Panc1 (cell line): ENCODE data around the gene UCP3. TPM values are rescaled to one million over a fixed set of nuclear protein-coding genes. Genes with fewer than 3 reads are reported as not detected.

Experiments used
- ATAC-seq: fragments of 200-7000 bp; cut with Tn5 transposase; 2 replicates; pipeline ENCODE4 v1.9.1; 2020; ENCODE audit warnings: mild to moderate bottlenecking, moderate library complexity
- BruUV-seq: library from RNA; stranded (reverse); fragments of 400-500 nt; replicated peaks from 2 replicates; lab custom pipeline; 2021; lab: Mats Ljungman, UMichigan
- CTCF ChIA-PET: fragments of 300-600 bp; sonication (Branson Sonifier 250); formaldehyde crosslinking; loops from one replicate; lab custom pipeline; 2022; ENCODE audit warnings: antibody characterized with exemption; lab: Charles Lee
- POLR2A ChIA-PET: fragments of 300-600 bp; sonication (Branson Sonifier 250); formaldehyde crosslinking; loops from one replicate; lab custom pipeline; 2022; ENCODE audit warnings: antibody characterized with exemption; lab: Charles Lee
- DNase-seq: peaks from one replicate; pipeline ENCODE4 v3.0.0-alpha.2; 2010; ENCODE audit warnings: low read depth, low spot score
- H3K27ac ChIP-seq: 2 replicates; pipeline ENCODE4 v1.5.1; 2011; ENCODE audit warnings: mild to moderate bottlenecking, low read length, inconsistent platforms
- H3K27me3 ChIP-seq: fragments of 200-500 bp; sonication (Bioruptor generic); 2 replicates; pipeline ENCODE4 v1.6.0; 2014; ENCODE audit warnings: low read length, inconsistent platforms; ENCODE audit not compliant: control insufficient read depth, insufficient read depth
- H3K36me3 ChIP-seq: fragments of 200-500 bp; sonication (Bioruptor generic); 2 replicates; pipeline ENCODE4 v1.5.1; 2014; ENCODE audit warnings: inconsistent platforms, mild to moderate bottlenecking, low read length, moderate library complexity; ENCODE audit not compliant: control insufficient read depth, insufficient read depth
- H3K4me1 ChIP-seq: 2 replicates; pipeline ENCODE4 v1.5.1; 2011; ENCODE audit warnings: inconsistent platforms, mild to moderate bottlenecking, low read length, moderate library complexity; ENCODE audit not compliant: control insufficient read depth, insufficient read depth
- H3K4me3 ChIP-seq, 2 experiments: 2 replicates each; pipeline ENCODE4 v1.5.1; 2011 to 2012; ENCODE audit warnings: low read depth in 2 of 2, low read length in 2 of 2, mild to moderate bottlenecking in 2 of 2, inconsistent platforms in 1 of 2, moderate library complexity in 1 of 2
- H3K9me3 ChIP-seq: fragments of 200-500 bp; sonication (Bioruptor generic); 2 replicates; pipeline ENCODE4 v1.5.1; 2014; ENCODE audit warnings: low read depth, mild to moderate bottlenecking, inconsistent platforms, low read length, moderate library complexity; ENCODE audit not compliant: control insufficient read depth, insufficient read depth
- CTCF ChIP-seq: fragments of 450-650 bp; IDR thresholded peaks from 2 replicates; pipeline ENCODE4 v1.5.1; 2017; ENCODE audit warnings: mild to moderate bottlenecking
- POLR2AphosphoS5 ChIP-seq: IDR thresholded peaks from 2 replicates; pipeline ENCODE4 v1.6.1; 2012; ENCODE audit warnings: mild to moderate bottlenecking, low read depth, low read length, moderate library complexity
- REST ChIP-seq, 2 experiments: IDR thresholded peaks; 2 replicates each; pipeline ENCODE4 v1.6.1; 2011 to 2012; ENCODE audit warnings: low read depth in 2 of 2, control low read depth in 1 of 2, low read length in 1 of 2, mild to moderate bottlenecking in 1 of 2, moderate library complexity in 1 of 2; ENCODE audit not compliant: insufficient read depth in 1 of 2
- SIN3A ChIP-seq: IDR thresholded peaks from 2 replicates; pipeline ENCODE4 v1.6.1; 2012; ENCODE audit warnings: low read depth, mild to moderate bottlenecking, low read length, moderate library complexity, borderline replicate concordance; ENCODE audit not compliant: insufficient read depth
- TCF7L2 ChIP-seq: IDR thresholded peaks from 2 replicates; pipeline ENCODE4 v1.6.1; 2011; ENCODE audit warnings: mild to moderate bottlenecking, low read depth, low read length, inconsistent platforms
- in situ Hi-C: cut with HindIII; loops from 2 replicates; pipeline ENCODE4 v1.10.0; 2016; ENCODE audit warnings: low sequenced_read_pairs, low pct_unique_long_range_greater_than_20kb
- intact Hi-C: fragments of 100-400 bp; cut with micrococcal nuclease; formaldehyde crosslinking; loops from one replicate; pipeline ENCODE4 v1.10.0; 2022; ENCODE audit not compliant: unreplicated experiment
- total RNA-seq: library from RNA; stranded (reverse); gene quantifications from one replicate; pipeline ENCODE4 v1.2.1, GENCODE V29; 2021; ENCODE audit not compliant: unreplicated experiment

The UCP3 gene
- total RNA-seq, 1 experiment from 2014 or later, result 0.46 TPM

GRCh38 chr11:73963861-73964260, 45.0 kb downstream of the UCP3 start:
- ChIA-PET CTCF (interaction anchor here (0.6 to 1.2 kb wide), 4 partner anchors 32 to 292 kb away, joined by 3 to 6 read pairs (median 4); partner anchors contain the start of gene C2CD3), POLR2A (no interaction called here)
- no TSS peak for BruUV-seq
- TF ChIP-seq TCF7L2 (no peak), REST (IDR thresholded peaks at IDR 0.05; ENCODE audit: insufficient read depth in 1 of 2, low read depth in 2 of 2, low read length in 1 of 2) (no peak)
- no peak for DNase-seq
- no peaks in the 10 kb centered on the region for H3K36me3 ChIP-seq
- H3K4me3 ChIP-seq, result no peak overlapping the region
- 0 out of 2 replicates have a peak overlapping the region, but pooled peaks have one; percentile 8 for H3K27ac ChIP-seq
- H3K4me1 ChIP-seq, result peaks cover 9% of the 10 kb centered on the region
- H3K27me3 ChIP-seq, result no peaks in the 10 kb centered on the region
- no peak for ATAC-seq
- no peaks in the 10 kb centered on the region for H3K9me3 ChIP-seq
- in situ Hi-C loops, result no loop called here
- intact Hi-C loops, result loop anchor here (10.0 kb wide), 1 partner anchor 131 kb away; no protein-coding TSS in a partner anchor

- in situ Hi-C loops (no loop called here), intact Hi-C loops (loop anchor here (10.0 kb wide), 1 partner anchor 133 kb away; no protein-coding TSS in a partner anchor)
- no peak for TF ChIP-seq SIN3A
- TF ChIP-seq REST (IDR thresholded peaks at IDR 0.05; ENCODE audit: insufficient read depth in 1 of 2, low read depth in 2 of 2, low read length in 1 of 2), result no peak
- H3K36me3 ChIP-seq, result no peaks in the 10 kb centered on the region
- no peaks in the 10 kb centered on the region for H3K9me3 ChIP-seq
- no peak overlapping the region for H3K4me3 ChIP-seq
- no peak for ATAC-seq
- no peak for DNase-seq
- BruUV-seq, result no TSS peak
- H3K4me1 ChIP-seq, result peaks cover 9% of the 10 kb centered on the region
- H3K27ac ChIP-seq, result no peak overlapping the region
- CTCF ChIA-PET, result no interaction called here
- no peaks in the 10 kb centered on the region for H3K27me3 ChIP-seq
- POLR2A ChIA-PET, result no interaction called here
Measured at GRCh38 chr11:73962101-73962705, 46.7 kb downstream of the UCP3 start.

GRCh38 chr11:73961321-73961720, 47.6 kb downstream of the UCP3 start:
- BruUV-seq, result no TSS peak
- H3K4me3 ChIP-seq, result no peak overlapping the region
- TF ChIP-seq REST (IDR thresholded peaks at IDR 0.05; ENCODE audit: insufficient read depth in 1 of 2, low read depth in 2 of 2, low read length in 1 of 2) (no peak), SIN3A (no peak), POLR2AphosphoS5 (no peak), CTCF (no peak), TCF7L2 (no peak)
- CTCF ChIA-PET, result no interaction called here
- POLR2A ChIA-PET, result no interaction called here
- ATAC-seq (no peak), DNase-seq (no peak)
- peaks cover 9% of the 10 kb centered on the region for H3K4me1 ChIP-seq
- no peaks in the 10 kb centered on the region for H3K36me3 ChIP-seq
- in situ Hi-C loops, result no loop called here
- H3K27ac ChIP-seq, result no peak overlapping the region
- H3K9me3 ChIP-seq, result no peaks in the 10 kb centered on the region
- intact Hi-C loops, result loop anchor here (10.0 kb wide), 1 partner anchor 133 kb away; no protein-coding TSS in a partner anchor
- no peaks in the 10 kb centered on the region for H3K27me3 ChIP-seq
